MM.1S (cell line): ENCODE measurements around the gene EIF4EBP3.

Source experiments
- EZH2 ChIP-seq: fragments of 300-600 bp; sonication (generic); optimal IDR thresholded peaks from 2 replicates; pipeline ENCODE3; 2017; ENCODE audit warnings: low read depth, mild to moderate bottlenecking, antibody characterized with exemption, low read length, mixed read lengths
- EZH2phosphoT487 ChIP-seq: fragments of 300-600 bp; sonication (generic); IDR thresholded peaks from 2 replicates; pipeline ENCODE4 v1.6.1; 2018; ENCODE audit warnings: antibody characterized with exemption, low read length
- TF ChIP-seq, protein P1 (sequence below): fragments of 300-600 bp; sonication (generic); IDR thresholded peaks from 2 replicates; pipeline ENCODE4 v1.5.1; 2016; ENCODE audit warnings: antibody characterized with exemption, low read length, mixed read lengths

DNA sequence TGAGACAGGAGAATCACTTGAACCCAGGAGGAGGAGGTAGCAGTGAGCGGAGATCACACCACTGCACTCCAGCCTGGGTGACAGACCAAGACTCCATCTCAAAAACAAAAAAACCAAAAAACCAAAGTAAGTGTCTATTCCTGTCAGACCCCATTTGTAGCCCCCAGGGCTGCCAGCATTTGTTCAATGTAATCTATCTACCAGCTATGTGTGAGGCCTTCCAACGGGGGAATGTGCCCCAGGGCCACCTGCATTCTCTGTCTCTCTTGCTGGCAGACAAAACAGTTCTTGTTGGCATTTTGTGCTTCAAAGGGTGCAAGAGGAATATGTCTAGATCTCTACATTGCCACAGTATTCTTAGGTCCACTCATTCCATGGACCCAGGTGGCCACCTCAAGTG, 51.4 kb downstream of the EIF4EBP3 start:
- TF ChIP-seq, protein P1, sequence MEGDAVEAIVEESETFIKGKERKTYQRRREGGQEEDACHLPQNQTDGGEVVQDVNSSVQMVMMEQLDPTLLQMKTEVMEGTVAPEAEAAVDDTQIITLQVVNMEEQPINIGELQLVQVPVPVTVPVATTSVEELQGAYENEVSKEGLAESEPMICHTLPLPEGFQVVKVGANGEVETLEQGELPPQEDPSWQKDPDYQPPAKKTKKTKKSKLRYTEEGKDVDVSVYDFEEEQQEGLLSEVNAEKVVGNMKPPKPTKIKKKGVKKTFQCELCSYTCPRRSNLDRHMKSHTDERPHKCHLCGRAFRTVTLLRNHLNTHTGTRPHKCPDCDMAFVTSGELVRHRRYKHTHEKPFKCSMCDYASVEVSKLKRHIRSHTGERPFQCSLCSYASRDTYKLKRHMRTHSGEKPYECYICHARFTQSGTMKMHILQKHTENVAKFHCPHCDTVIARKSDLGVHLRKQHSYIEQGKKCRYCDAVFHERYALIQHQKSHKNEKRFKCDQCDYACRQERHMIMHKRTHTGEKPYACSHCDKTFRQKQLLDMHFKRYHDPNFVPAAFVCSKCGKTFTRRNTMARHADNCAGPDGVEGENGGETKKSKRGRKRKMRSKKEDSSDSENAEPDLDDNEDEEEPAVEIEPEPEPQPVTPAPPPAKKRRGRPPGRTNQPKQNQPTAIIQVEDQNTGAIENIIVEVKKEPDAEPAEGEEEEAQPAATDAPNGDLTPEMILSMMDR, result no peak
- TF ChIP-seq EZH2phosphoT487, result no peak
- TF ChIP-seq EZH2, result no peak
